Astrocyte of the cerebellum (primary cell): ENCODE measurements around the gene DDX23.

Experiments used
- DNase-seq: peaks from one replicate; pipeline ENCODE4 v3.0.0-alpha.2; 2011; ENCODE audit warnings: low read depth
- H3K4me3 ChIP-seq: 2 replicates; pipeline ENCODE4 v1.5.1; 2011; ENCODE audit warnings: mild to moderate bottlenecking, low read depth, low read length, moderate library complexity
- in situ Hi-C: cut with HindIII; loops from 2 replicates; pipeline ENCODE4 v1.10.0; 2017; ENCODE audit warnings: low sequenced_read_pairs
- TF ChIP-seq, protein P1 (sequence below): IDR thresholded peaks from 2 replicates; pipeline ENCODE4 v1.5.1; 2012; ENCODE audit warnings: low read length, low read depth, moderate library complexity, mild to moderate bottlenecking; ENCODE audit errors: missing control alignments

The DDX23 gene

DNA sequence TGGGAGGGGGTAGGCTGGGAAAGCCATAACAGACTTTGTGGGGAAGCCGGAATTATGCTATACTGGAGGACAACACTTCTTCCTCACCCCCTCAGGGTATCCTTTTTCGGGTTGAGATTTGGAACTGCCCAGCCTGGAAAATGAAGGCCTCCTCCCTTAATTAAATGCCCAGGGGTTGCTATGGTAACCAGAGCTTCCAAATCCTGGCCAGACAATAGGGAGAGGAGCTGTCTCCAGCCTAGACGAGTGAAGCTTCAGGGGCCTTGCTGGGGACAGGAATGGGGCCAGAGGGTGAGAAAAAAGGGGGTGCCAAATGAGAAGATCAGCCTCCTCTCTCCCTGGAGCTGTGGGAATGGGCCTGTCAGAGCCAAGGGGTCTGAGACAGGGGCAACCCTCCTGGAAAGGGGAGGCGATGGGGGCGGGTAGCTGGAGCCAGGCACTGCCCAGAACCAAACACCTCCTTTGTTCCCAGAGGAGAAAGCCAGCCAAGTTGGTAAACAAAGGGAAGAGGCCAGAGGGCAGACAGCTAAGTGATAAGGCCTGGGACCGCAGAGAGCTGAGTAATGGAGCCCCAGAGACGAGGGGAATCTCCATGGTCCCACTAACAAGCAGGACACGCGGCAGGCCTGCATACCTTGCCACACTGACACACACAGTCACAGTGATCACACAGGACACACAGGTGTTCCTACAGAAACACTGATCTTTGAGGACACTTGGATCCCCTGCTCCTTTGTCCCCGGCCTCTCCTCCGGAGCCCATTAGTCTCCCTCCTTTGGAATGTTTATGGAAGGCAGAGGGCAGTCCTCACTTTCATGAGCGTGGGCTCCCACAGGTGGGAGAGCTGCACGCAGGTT lies 31.6 kb upstream of the DDX23 start:
- in situ Hi-C loops: loop anchor here (5.0 kb wide), 1 partner anchor 41 kb away; no protein-coding TSS in a partner anchor
- TF ChIP-seq, protein P1, sequence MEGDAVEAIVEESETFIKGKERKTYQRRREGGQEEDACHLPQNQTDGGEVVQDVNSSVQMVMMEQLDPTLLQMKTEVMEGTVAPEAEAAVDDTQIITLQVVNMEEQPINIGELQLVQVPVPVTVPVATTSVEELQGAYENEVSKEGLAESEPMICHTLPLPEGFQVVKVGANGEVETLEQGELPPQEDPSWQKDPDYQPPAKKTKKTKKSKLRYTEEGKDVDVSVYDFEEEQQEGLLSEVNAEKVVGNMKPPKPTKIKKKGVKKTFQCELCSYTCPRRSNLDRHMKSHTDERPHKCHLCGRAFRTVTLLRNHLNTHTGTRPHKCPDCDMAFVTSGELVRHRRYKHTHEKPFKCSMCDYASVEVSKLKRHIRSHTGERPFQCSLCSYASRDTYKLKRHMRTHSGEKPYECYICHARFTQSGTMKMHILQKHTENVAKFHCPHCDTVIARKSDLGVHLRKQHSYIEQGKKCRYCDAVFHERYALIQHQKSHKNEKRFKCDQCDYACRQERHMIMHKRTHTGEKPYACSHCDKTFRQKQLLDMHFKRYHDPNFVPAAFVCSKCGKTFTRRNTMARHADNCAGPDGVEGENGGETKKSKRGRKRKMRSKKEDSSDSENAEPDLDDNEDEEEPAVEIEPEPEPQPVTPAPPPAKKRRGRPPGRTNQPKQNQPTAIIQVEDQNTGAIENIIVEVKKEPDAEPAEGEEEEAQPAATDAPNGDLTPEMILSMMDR: no peak
- DNase-seq: no peak
- no peak overlapping the region for H3K4me3 ChIP-seq

DNA sequence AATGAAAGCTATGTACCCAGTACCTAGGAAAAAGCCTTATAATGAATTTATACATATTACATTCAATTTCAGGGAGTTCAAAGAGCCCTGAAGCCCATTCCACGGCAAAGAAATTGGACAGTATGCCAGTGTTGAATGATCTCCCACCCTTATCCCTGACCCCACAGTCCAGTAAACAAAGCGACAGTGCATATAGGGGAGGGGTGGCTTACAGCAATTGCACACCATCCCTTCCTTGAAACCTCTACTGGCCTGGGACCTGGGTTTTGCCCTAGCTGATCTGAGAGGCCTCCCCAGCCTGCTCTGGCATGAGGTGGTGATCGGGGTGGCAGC lies 31.0 kb upstream of the DDX23 start:
- TF ChIP-seq, protein P1: no peak
- no peak overlapping the region for H3K4me3 ChIP-seq
- in situ Hi-C loops: loop anchor here (5.0 kb wide), 1 partner anchor 41 kb away; no protein-coding TSS in a partner anchor
- DNase-seq: no peak

DNA sequence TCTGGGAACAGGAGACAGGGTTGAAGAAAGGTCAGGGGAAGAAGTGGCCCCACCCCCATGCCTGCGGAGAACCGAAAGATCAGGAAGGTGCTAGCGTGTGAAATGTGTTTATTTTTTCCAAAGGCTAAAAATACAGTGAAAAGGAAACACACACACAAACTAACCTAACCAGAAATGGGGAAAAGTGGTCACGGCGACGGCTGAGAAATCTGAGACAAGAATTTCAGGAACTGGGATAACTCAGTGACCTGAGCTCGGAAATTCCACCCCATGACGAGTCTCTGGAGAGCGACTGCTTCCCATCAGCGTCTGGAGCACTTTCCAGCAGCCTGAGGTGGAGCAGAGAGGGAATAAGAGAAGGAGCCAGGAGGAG lies 30.3 kb upstream of the DDX23 start:
- TF ChIP-seq, protein P1: no peak
- no peak overlapping the region for H3K4me3 ChIP-seq
- no peak for DNase-seq
- in situ Hi-C loops: loop anchor here (5.0 kb wide), 1 partner anchor 40 kb away; no protein-coding TSS in a partner anchor

DNA sequence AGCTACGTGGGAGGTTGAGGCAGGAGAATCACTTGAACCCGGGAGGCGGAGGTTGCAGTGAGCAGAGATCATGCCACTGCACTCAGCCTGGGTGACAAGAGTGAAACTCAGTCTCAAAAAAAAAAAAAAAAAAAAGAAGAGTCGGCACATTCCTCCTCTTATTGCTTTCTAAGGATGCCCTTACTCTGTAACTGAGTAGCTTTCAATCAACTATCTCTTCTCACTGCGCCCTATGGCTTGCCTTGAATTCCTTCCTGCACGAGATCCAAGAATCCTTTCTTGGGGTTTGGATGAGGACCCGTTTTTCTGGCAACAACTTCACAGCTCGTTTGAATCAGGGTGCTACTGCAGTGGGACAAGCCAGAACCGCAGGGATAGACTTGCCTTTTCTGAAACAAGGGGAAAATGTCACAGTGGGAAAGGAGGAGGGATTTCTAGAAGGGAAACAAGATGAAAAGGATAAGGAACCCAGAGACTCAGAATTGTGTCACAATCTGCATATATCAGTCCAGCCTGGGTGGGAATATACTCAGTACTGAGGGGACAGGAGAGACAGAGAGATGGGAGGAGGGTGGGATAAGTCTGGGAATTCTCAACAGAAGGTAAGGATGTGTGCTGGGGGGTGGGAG lies 29.8 kb upstream of the DDX23 start:
- no peak overlapping the region for H3K4me3 ChIP-seq
- no peak for DNase-seq
- TF ChIP-seq, protein P1: no peak
- in situ Hi-C loops: loop anchor here (5.0 kb wide), 1 partner anchor 39 kb away; no protein-coding TSS in a partner anchor

DNA sequence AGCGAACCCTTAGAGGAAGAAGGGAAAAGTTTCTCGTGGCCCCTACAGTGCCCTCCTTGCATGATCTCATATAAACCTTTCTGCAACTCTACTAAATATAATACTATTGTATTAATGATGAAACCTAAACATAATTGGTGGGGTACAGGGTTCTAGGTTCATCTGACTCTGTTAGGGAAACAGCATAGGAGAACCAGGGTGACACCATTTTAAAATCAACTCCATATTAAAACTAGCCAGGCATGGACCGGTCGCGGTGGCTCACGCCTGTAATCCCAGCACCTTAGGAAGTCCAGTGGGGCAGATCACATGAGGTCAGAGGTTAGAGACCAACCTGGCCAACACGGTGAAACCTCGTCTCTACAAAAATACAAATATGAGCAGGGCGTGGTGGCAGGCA lies 28.7 kb upstream of the DDX23 start:
- no peak for DNase-seq
- in situ Hi-C loops: loop anchor here (5.0 kb wide), 1 partner anchor 38 kb away; no protein-coding TSS in a partner anchor
- H3K4me3 ChIP-seq: no peak overlapping the region
- TF ChIP-seq, protein P1: no peak

DNA sequence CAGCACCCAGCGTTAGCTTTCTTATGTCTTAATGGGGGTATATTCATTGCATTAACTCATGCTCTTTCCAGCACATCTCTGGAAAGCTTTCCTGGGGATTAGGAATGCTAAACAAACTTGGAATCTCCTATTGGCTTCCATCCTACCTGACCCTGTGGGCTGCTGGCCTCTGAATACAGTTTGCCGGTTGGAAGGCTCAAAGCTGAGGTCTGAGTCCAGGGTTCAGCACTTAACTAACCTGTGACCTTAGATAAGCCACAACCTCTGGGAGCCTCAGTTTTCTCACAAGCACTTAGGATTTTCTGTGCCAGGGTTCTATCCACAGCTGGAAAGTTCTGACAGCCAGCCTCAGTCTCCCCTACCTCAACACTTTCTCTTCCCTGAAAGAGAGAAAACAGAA lies 26.6 kb upstream of the DDX23 start:
- no peak for DNase-seq
- H3K4me3 ChIP-seq: no peak overlapping the region
- in situ Hi-C loops: no loop called here
- TF ChIP-seq, protein P1: no peak
